Activated CD4-positive, alpha-beta memory T cell treated with anti-CD3 and anti-CD28 coated beads for 36 hours (primary cell): ENCODE measurements around the gene CCNB1. TPM values are rescaled to one million over a fixed set of nuclear protein-coding genes. Genes with fewer than 3 reads are reported as not detected.
A peak's percentile ranks its signal among the peaks of the same experiment; 100 is the strongest.
"Not testable (repeated sequence)": the region's sequence is repeated elsewhere in the genome, so short reads cannot be mapped to it uniquely, and the experiment has no call there.

Source experiments
- CTCF ChIA-PET: fragments of 350-600 bp; sonication (Branson Sonifier 250); formaldehyde crosslinking; loops from one replicate; lab custom pipeline; 2021; ENCODE audit warnings: antibody characterized with exemption, inconsistent platforms; lab: Charles Lee
- POLR2A ChIA-PET: fragments of 350-600 bp; sonication (Branson Sonifier 250); formaldehyde crosslinking; loops from one replicate; lab custom pipeline; 2021; ENCODE audit warnings: antibody characterized with exemption; lab: Charles Lee
- DNase-seq: peaks from one replicate; pipeline ENCODE4 v3.0.0-alpha.2; 2020
- H3K27ac Mint-ChIP-seq: one replicate; pipeline ENCODE4 v1.8.0; 2021; ENCODE audit warnings: mixed read lengths
- H3K27me3 Mint-ChIP-seq: one replicate; pipeline ENCODE4 v1.8.0; 2021; ENCODE audit warnings: mixed read lengths
- H3K36me3 Mint-ChIP-seq: one replicate; pipeline ENCODE4 v1.8.0; 2021; ENCODE audit warnings: mixed read lengths
- H3K4me1 Mint-ChIP-seq: one replicate; pipeline ENCODE4 v1.8.0; 2021; ENCODE audit warnings: low read depth, mixed read lengths
- H3K4me3 Mint-ChIP-seq: one replicate; pipeline ENCODE4 v1.8.0; 2021; ENCODE audit warnings: mild to moderate bottlenecking, mixed read lengths
- H3K9me3 Mint-ChIP-seq: one replicate; pipeline ENCODE4 v1.8.0; 2021; ENCODE audit warnings: mixed read lengths
- intact Hi-C: fragments of 100-400 bp; cut with micrococcal nuclease; formaldehyde crosslinking; loops from one replicate; pipeline ENCODE4 v1.15.1; 2023
- total RNA-seq, 2 experiments: library from RNA; stranded (reverse); gene quantifications; one replicate each; pipeline ENCODE4 v1.2.3, GENCODE V29; 2021

CCNB1 gene
- total RNA-seq, 2 experiments from 2014 or later: 178 to 189 TPM

DNA sequence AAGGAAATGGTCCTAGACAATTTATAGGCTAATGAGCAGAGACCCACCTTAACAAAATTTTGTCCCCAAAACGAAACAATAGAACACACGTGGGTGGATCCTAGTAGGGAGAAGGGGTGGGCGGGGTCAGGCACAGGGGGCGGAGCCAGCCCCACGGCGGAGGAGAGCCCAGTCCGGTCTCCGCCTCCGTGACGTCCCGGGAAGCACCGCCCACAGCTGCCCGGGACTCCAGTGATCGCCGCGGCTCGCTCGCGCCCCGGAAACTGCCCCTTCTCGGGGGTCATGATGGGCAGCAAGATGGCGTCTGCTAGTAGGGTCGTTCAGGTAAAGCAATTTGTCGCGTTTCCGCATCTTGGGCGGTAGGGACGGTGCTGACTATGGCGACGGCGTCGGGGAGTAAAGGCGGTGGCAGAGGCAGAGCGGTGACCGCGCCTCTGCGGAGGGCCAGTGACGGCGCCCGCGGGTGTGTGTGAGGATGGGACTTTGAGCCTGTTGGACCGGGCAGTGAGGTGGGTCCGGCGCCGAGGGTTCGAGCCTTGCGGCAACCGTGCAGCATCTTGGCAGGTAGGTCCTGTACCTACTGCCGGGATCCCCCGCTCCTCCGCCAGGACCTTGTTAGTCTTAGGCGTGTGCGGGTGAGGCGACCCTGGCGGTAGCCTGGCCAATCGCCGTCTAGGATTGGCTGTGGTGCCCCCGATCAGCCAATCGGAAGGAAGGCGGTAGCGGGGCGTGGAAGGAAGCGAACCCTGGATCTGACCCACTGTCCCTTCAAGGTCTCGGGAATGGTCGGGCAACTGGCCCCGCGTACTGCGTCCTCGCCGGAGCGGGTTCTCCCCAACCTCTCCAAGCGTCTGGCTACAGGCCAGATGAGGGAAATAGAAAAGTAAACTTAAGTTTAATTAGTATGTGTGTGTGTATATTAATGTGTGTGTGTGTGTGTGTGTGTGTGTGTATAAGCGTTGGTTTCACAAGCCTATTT is 50.9 kb downstream of the CCNB1 start:
- Mint-ChIP-seq H3K4me1 (peaks cover 15% of the 10 kb centered on the region), H3K27ac (peak overlapping the region; percentile 93), H3K9me3 (no peaks in the 10 kb centered on the region), H3K4me3 (peak overlapping the region; percentile 97), H3K27me3 (no peaks in the 10 kb centered on the region), H3K36me3 (peaks cover 5% of the 10 kb centered on the region)
- ChIA-PET CTCF (interaction anchor here (0.8 to 0.9 kb wide), 3 partner anchors 54 to 124 kb away, joined by 3 read pairs; partner anchors contain the start of gene SLC30A5), POLR2A (interaction anchor here (0.6 to 2.2 kb wide), 3 partner anchors 28 to 115 kb away, joined by 3 to 8 read pairs (median 3); partner anchors contain the start of genes CCDC125 and CENPH)
- intact Hi-C loops: loop anchor here (1.0 to 2.0 kb wide), 6 partner anchors 16 to 175 kb away; partner anchors contain the start of genes AK6, CDK7, CENPH and RAD17
- peak; percentile 96 for DNase-seq

DNA sequence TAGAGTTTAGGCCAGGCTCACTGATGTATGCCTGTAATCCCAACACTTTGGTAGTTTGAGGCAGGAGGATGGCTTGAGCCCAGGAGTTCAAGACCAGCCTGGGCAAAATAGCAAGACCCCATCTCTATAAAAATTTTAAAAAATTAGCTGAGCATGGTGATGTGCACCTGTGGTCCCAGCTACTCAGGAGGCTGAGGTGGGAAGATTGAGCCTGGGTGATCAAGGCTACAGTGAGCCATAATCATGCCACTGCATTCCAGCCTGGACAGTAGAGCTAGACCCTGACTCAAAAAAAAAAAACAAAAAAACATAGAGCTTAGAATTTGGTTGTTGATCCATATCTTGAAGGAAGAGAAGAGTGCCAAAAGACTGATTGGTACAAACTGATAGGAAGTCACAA is 53.0 kb downstream of the CCNB1 start:
- Mint-ChIP-seq H3K9me3 (no peaks in the 10 kb centered on the region), H3K36me3 (peaks cover 2% of the 10 kb centered on the region), H3K4me3 (no peak overlapping the region), H3K4me1 (peaks cover 15% of the 10 kb centered on the region), H3K27ac (no peak overlapping the region), H3K27me3 (no peaks in the 10 kb centered on the region)
- ChIA-PET POLR2A (no interaction called here), CTCF (no interaction called here)
- intact Hi-C loops: loop anchor here (2.0 kb wide), 1 partner anchor 177 kb away; no protein-coding TSS in a partner anchor
- DNase-seq: no peak

DNA sequence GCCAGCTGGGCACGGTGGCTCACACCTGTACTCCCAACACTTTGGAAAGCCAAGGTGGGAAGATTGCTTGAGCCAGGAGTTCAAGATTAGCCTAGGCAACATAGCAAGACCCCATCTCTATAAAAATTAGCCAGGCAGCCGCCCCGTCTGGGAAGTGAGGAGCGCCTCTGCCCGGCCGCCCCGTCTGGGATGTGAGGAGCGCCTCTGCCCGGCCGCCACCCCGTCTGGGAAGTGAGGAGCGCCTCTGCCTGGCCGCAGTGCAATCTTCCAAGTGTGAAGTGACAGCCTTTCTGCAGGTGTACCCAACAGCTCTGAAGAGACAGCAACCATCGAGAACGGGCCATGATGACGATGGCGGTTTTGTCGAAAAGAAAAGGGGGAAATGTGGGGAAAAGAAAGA is 53.4 kb downstream of the CCNB1 start:
- H3K9me3 Mint-ChIP-seq, DNase-seq, CTCF ChIA-PET, H3K27me3 Mint-ChIP-seq, H3K27ac Mint-ChIP-seq, intact Hi-C loops, H3K4me3 Mint-ChIP-seq, POLR2A ChIA-PET, H3K36me3 Mint-ChIP-seq: not testable (repeated sequence)
- peaks cover 15% of the 10 kb centered on the region for H3K4me1 Mint-ChIP-seq

DNA sequence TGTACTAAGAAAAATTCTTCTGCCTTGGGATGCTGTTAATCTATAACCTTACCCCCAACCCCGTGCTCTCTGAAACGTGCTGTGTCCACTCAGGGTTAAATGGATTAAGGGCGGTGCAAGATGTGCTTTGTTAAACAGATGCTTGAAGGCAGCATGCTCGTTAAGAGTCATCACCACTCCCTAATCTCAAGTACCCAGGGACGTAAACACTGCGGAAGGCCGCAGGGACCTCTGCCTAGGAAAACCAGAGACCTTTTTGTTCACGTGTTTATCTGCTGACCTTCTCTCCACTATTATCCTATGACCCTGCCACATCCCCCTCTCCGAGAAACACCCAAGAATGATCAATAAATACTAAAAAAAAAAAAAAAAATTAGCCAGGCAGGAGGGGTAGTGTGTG is 53.9 kb downstream of the CCNB1 start:
- H3K27me3 Mint-ChIP-seq, DNase-seq, H3K36me3 Mint-ChIP-seq, CTCF ChIA-PET, POLR2A ChIA-PET, H3K27ac Mint-ChIP-seq, H3K4me3 Mint-ChIP-seq, H3K9me3 Mint-ChIP-seq, intact Hi-C loops: not testable (repeated sequence)
- peaks cover 15% of the 10 kb centered on the region for H3K4me1 Mint-ChIP-seq

DNA sequence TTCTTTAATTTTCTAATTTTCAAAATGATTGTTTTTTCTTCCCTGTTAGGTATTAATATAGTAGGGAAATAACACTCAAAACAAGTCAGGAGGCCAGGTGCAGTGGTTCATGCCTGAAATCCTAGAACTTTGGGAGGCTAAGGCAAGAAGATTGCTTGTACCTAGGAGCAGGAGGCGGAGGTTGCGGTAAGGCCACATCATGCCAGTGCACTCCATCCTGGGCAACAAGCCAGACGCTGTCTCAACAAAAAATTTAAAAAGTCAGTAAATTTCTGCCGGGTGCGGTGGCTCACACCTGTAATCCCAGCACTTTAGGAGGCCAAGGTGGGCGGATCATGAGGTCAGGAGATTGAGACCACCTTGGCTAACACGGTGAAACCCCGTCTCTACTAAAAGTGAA is 57.6 kb downstream of the CCNB1 start:
- POLR2A ChIA-PET: no interaction called here
- Mint-ChIP-seq H3K4me1 (no peaks in the 10 kb centered on the region), H3K4me3 (no peak overlapping the region), H3K27ac (no peak overlapping the region), H3K27me3 (no peaks in the 10 kb centered on the region), H3K36me3 (peaks cover 7% of the 10 kb centered on the region), H3K9me3 (no peaks in the 10 kb centered on the region)
- CTCF ChIA-PET: no interaction called here
- intact Hi-C loops: no loop called here
- no peak for DNase-seq

DNA sequence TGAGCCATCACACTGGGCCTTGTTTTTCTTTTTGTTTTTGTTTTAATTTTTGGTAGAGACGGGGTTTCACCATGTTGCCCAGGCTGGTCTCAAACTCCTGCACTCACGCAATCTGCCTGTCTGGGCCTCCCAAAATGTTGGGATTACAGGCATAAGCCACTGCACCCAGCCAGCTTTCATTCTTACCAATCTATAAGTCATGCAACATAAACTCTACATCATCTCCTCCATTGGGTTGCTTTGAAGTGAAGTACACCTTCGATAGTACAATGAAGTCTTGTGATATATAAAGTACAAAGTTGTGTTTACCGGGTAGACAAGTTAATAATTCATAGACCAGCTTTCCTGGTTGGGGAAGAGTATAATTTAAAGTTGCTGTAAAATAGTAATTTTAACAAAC is 58.9 kb downstream of the CCNB1 start:
- H3K27me3 Mint-ChIP-seq: no peaks in the 10 kb centered on the region
- no peak overlapping the region for H3K4me3 Mint-ChIP-seq
- no peaks in the 10 kb centered on the region for H3K4me1 Mint-ChIP-seq
- CTCF ChIA-PET: no interaction called here
- no peaks in the 10 kb centered on the region for H3K9me3 Mint-ChIP-seq
- H3K36me3 Mint-ChIP-seq: peaks cover 7% of the 10 kb centered on the region
- intact Hi-C loops: no loop called here
- DNase-seq: no peak
- no peak overlapping the region for H3K27ac Mint-ChIP-seq
- POLR2A ChIA-PET: no interaction called here

Other genes starting within 250 kb of the CCNB1 start
- 10 to 100 TPM; 42.8 to 49.0 TPM for gene SLC30A5, start 73.1 kb upstream of the CCNB1 start, total RNA-seq
- 10 to 100 TPM; 80.7 to 82.0 TPM for gene CENPH, start 22.4 kb downstream of the CCNB1 start, total RNA-seq
- gene CDK7, start 67.7 kb downstream of the CCNB1 start, total RNA-seq: 10 to 100 TPM; 36.2 to 41.2 TPM
- 10 to 100 TPM in 1 of 2 experiments, 1 to 10 TPM in 1; 8.9 to 11.3 TPM for gene CCDC125, start 165.7 kb downstream of the CCNB1 start, total RNA-seq
- 10 to 100 TPM; 79.8 to 87.0 TPM for gene AK6, start 202.4 kb downstream of the CCNB1 start, total RNA-seq
- 10 to 100 TPM; 55.8 to 58.3 TPM for gene TAF9, start 202.4 kb downstream of the CCNB1 start, total RNA-seq
- 10 to 100 TPM; 26.9 to 31.9 TPM for gene RAD17, start 202.7 kb downstream of the CCNB1 start, total RNA-seq
- under 1 TPM; 0.31 to 0.40 TPM for gene MARVELD2, start 248.0 kb downstream of the CCNB1 start, total RNA-seq